ENCODE measurements around the gene CHD5.

Gene CHD5

GRCh38 chr1:6121021-6121421 lies 59.1 kb downstream of the CHD5 start:
- Histone ChIP-seq H3K4me2 (ENCODE audit: low read depth, low read length, poor library complexity, severe bottlenecking) (no peak overlapping the region), H3K4me3 (ENCODE audit: low read length, poor library complexity, severe bottlenecking) (no peak overlapping the region), H3K79me2 (ENCODE audit: insufficient read depth, low read length) (no peaks in the 10 kb centered on the region), H2AFZ (ENCODE audit: low read length) (no peak overlapping the region), H3K9ac (ENCODE audit: low read depth, low read length, poor library complexity, severe bottlenecking) (no peak overlapping the region), H3K27me3 (ENCODE audit: insufficient read depth, low read length, poor library complexity, severe bottlenecking) (no peaks in the 10 kb centered on the region), H3K9me2 (replicated peaks; ENCODE audit: low read depth, low read length) (no peaks in the 10 kb centered on the region), H3K4me1 (ENCODE audit: insufficient read depth, low read length, poor library complexity, severe bottlenecking) (no peaks in the 10 kb centered on the region), H3K36me3 (ENCODE audit: insufficient read depth, low read length) (no peaks in the 10 kb centered on the region), H4K20me1 (ENCODE audit: insufficient read depth, low read length, poor library complexity, severe bottlenecking) (no peaks in the 10 kb centered on the region), H3K9me3 (ENCODE audit: insufficient read depth, low read depth, low read length) (no peaks in the 10 kb centered on the region), H3F3A (ENCODE audit: low read depth) (no peaks in the 10 kb centered on the region)
- TF ChIP-seq CTCF (conservative IDR thresholded peaks at IDR 0.05; ENCODE audit: low read length) (no peak), EZH2phosphoT487 (IDR thresholded peaks at IDR 0.05; ENCODE audit: borderline replicate concordance) (no peak)

- no peaks in the 10 kb centered on the region for H3K27me3 ChIP-seq (ENCODE audit: insufficient read depth, low read length, poor library complexity, severe bottlenecking)
- no peak overlapping the region for H3K4me2 ChIP-seq (ENCODE audit: low read depth, low read length, poor library complexity, severe bottlenecking)
- H2AFZ ChIP-seq (ENCODE audit: low read length), result no peak overlapping the region
- H3K9ac ChIP-seq (ENCODE audit: low read depth, low read length, poor library complexity, severe bottlenecking), result no peak overlapping the region
- no peaks in the 10 kb centered on the region for H3K9me2 ChIP-seq (replicated peaks; ENCODE audit: low read depth, low read length)
- no peaks in the 10 kb centered on the region for H4K20me1 ChIP-seq (ENCODE audit: insufficient read depth, low read length, poor library complexity, severe bottlenecking)
- no peaks in the 10 kb centered on the region for H3K4me1 ChIP-seq (ENCODE audit: insufficient read depth, low read length, poor library complexity, severe bottlenecking)
- no peaks in the 10 kb centered on the region for H3K36me3 ChIP-seq (ENCODE audit: insufficient read depth, low read length)
- H3K4me3 ChIP-seq (ENCODE audit: low read length, poor library complexity, severe bottlenecking), result no peak overlapping the region
- H3F3A ChIP-seq (ENCODE audit: low read depth), result no peaks in the 10 kb centered on the region
- no peak for TF ChIP-seq EZH2phosphoT487 (IDR thresholded peaks at IDR 0.05; ENCODE audit: borderline replicate concordance)
- TF ChIP-seq CTCF (conservative IDR thresholded peaks at IDR 0.05; ENCODE audit: low read length), result no peak
- no peaks in the 10 kb centered on the region for H3K9me3 ChIP-seq (ENCODE audit: insufficient read depth, low read depth, low read length)
- no peaks in the 10 kb centered on the region for H3K79me2 ChIP-seq (ENCODE audit: insufficient read depth, low read length)
Measured at GRCh38 chr1:6118415-6118814, 61.7 kb downstream of the CHD5 start.

- no peak overlapping the region for H3K9ac ChIP-seq (ENCODE audit: low read depth, low read length, poor library complexity, severe bottlenecking)
- no peak overlapping the region for H3K4me2 ChIP-seq (ENCODE audit: low read depth, low read length, poor library complexity, severe bottlenecking)
- H3K4me1 ChIP-seq (ENCODE audit: insufficient read depth, low read length, poor library complexity, severe bottlenecking), result no peaks in the 10 kb centered on the region
- H3K4me3 ChIP-seq (ENCODE audit: low read length, poor library complexity, severe bottlenecking), result no peak overlapping the region
- no peaks in the 10 kb centered on the region for H3K27me3 ChIP-seq (ENCODE audit: insufficient read depth, low read length, poor library complexity, severe bottlenecking)
- H3K79me2 ChIP-seq (ENCODE audit: insufficient read depth, low read length), result no peaks in the 10 kb centered on the region
- H3K9me3 ChIP-seq (ENCODE audit: insufficient read depth, low read depth, low read length), result no peaks in the 10 kb centered on the region
- no peaks in the 10 kb centered on the region for H3K36me3 ChIP-seq (ENCODE audit: insufficient read depth, low read length)
- no peaks in the 10 kb centered on the region for H3K9me2 ChIP-seq (replicated peaks; ENCODE audit: low read depth, low read length)
- H2AFZ ChIP-seq (ENCODE audit: low read length), result no peak overlapping the region
- TF ChIP-seq CTCF (conservative IDR thresholded peaks at IDR 0.05; ENCODE audit: low read length), result no peak
- TF ChIP-seq EZH2phosphoT487 (IDR thresholded peaks at IDR 0.05; ENCODE audit: borderline replicate concordance), result no peak
- H3F3A ChIP-seq (ENCODE audit: low read depth), result no peaks in the 10 kb centered on the region
- H4K20me1 ChIP-seq (ENCODE audit: insufficient read depth, low read length, poor library complexity, severe bottlenecking), result no peaks in the 10 kb centered on the region
Measured at GRCh38 chr1:6117624-6118023, 62.5 kb downstream of the CHD5 start.

Measured in Loucy (cell line).